Central memory CD4-positive, alpha-beta T cell (primary cell): ENCODE data around the gene NUBP2.

Source experiments
- DNase-seq: peaks from one replicate; pipeline ENCODE4 v3.0.0; 2022

The NUBP2 gene

DNA sequence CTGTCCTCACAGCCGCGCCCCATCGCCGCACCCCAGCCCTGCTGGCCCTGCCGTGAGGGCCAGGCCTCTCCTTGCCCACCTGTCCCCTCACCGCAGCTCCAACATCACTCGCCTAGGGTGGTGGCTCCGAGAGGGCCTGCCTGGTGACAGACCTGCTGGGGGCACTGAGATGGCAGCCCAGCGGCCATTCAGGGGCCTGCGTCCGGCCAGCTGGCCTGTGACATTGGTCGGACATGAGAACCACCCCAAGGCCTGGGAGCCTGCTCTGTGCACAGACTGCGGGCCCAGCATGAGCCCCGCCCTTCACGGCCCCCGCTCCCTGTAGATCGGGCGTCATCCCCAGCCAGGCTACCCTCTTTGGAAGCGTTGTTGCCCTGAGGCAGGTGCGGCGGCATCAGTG, 23.2 kb upstream of the NUBP2 start:
- DNase-seq = no peak

DNA sequence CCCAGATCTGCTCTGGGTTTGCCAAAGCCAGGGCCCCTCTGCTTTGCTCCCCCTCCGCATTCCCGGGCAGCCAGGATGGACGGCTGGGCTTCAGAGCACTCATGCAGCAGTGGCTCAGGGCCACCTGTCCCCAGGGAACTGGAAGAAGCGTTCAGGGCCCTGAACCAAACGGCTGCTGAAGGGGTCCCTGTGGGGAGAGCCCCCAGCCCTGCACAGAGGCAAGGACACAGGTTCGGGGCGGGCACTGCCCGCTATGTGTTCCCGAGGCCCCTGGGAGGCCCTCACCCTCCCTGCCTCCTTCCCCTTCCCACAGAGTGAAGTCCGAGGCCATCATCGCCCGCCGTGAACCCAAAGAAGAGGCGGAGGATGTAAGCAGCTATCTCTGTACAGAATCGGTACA, 21.8 kb upstream of the NUBP2 start:
- no peak for DNase-seq

DNA sequence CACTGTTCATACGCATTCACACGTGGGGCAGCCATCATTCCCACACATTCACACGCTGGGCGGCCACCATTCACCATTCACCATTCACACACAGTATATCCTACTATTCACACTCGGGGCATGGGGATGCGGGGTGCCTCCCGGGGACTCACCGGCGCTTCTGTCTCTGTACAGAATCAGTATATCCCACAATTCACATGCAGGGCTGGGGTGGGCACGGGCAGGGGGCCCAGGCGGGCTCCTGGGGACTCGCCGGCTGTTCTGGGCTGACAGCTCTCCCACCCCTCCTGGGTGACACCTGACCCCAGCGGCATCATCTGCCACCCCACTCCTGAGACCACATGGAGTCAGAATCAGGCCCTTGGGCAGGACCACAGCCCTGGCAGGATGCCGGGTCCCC, 21.0 kb upstream of the NUBP2 start:
- no peak for DNase-seq

DNA sequence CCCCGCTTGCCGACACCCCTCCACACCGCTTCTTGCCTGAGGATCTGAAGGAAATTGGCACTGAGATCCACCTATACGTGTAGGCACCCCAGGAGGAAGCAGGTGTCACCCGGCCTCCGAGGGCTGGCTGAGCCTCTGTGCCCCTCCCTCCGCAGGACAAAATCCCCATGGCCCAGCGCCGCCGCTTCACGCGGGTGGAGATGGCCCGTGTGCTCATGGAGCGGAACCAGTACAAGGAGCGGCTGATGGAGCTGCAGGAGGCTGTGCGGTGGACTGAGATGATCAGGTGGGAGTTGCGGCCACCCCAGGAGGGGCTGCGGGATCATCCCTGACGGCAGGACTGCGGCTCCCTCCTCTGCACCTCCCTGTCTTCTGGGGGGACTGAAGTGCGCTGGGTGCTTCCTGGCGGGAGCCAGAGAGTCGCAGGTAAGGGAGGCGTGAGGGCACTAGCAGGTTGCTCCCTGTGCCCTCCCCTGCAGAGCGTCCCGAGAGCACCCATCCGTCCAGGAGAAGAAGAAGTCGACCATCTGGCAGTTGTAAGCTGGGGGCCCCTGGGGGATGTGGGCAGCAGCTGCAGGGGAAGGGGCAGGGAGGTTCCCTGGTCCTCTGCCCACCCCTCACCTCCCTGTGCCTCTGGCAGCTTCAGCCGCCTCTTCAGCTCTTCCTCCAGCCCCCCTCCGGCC, 20.4 kb upstream of the NUBP2 start:
- no peak for DNase-seq

DNA sequence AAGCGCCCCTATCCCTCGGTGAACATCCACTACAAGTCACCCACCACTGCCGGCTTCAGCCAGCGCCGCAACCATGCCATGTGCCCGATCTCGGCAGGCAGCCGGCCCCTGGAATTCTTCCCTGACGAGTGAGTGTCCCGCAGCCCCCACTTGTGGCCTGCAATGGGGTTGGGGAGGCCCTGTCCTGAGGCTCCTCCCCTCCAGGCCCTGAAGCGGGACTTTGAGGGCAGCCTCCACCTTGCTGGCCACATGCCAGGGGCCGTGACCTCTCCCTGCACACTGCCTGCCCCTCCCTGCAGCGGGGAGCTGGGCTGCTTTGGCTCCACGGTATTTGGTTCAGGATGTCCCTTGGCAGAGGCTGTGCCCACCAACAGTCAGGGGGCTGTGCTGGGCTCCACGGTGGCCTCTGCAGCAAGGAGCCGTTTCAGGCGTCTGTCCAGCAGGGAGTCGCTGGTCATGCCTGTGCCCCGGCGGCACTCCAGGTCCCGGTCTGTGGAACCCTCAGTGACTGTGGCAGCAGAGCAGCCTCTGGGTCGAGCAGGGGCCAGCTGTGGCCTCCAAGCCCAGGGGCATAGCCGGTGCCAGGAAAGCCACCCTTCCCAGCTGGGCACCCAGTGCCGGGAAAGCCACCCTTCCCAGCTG, 19.8 kb upstream of the NUBP2 start:
- DNase-seq = no peak

DNA sequence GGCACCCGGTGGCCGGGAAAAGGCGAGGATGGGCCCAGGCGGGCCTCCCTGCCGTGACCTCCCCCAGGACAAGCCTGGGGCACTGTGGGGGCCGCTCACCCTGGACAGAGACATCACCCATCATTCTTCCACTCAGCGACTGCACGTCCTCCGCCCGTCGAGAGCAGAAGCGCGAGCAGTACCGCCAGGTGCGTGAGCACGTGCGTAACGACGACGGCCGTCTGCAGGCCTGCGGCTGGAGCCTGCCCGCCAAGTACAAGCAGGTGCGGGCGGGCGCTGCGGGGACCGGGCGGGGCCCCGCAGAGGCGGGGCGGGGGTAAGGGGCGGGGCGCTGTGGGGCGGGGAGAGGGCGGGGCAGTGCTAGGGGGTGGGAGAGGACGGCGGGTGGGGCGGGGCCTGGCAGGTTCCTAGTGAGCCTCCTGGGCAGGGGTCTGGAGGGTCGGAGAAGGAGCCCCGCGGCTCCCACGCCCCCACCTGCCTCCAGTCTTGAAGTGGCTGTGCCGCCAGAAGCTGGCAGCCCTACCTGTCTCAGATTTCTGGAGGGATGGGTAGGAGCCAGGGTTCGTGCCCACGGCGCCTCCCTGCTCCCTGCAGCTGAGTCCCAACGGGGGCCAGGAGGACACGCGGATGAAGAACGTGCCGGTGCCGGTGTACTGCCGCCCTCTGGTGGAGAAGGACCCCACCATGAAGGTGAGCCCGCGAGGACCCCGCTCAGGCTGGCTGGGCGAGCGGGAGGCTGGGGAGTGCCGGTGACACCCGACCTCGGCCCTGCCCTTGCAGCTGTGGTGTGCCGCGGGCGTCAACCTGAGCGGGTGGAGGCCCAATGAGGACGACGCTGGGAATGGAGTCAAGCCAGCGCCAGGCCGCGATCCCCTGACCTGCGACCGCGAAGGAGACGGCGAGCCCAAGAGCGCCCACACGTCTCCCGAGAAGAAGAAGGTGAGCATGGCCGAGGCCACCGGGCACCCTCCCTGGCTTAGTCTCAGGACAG, 18.9 kb upstream of the NUBP2 start:
- DNase-seq = no peak

DNA sequence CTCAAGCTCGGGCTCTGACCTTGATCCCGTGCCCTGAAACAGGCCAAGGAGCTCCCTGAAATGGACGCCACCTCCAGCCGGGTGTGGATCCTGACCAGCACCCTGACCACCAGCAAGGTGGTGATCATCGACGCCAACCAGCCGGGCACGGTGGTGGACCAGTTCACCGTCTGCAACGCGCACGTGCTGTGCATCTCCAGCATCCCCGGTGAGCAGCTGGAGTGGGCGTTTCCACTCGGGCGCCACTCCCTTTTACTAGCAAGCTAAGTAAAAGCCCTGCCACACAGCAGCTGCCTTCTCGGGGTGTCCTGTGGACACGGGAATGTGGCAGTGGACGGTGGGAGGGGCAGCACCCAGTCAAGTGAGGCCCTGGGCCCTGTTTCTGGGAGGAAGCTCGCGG, 17.8 kb upstream of the NUBP2 start:
- no peak for DNase-seq

DNA sequence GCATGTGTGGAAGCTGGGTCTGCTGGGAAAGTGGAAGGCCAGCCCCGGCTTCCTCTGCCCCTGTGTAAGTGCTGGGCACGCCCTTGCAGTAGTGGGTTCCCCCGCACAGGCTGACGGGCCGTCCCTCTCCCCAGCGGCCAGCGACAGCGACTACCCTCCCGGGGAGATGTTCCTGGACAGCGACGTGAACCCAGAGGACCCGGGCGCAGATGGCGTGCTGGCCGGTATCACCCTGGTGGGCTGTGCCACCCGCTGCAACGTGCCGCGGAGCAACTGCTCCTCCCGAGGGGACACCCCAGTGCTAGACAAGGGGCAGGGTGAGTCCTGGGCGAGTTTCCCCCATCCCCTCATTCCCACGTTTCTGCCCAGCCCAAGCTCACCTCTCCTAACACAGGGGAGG, 16.9 kb upstream of the NUBP2 start:
- no peak for DNase-seq

DNA sequence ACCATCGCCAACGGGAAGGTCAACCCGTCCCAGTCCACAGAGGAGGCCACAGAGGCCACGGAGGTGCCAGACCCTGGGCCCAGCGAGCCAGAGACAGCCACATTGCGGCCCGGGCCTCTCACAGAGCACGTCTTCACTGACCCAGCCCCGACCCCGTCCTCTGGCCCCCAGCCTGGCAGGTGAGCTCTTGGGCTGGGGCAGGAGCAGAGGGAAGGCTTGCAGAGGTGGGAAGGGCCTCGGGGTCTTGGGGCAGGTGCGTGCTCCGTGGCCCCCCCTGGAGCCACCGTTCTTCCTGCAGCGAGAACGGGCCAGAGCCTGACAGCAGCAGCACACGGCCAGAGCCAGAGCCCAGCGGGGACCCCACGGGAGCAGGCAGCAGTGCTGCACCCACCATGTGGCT, 16.5 kb upstream of the NUBP2 start:
- DNase-seq = no peak

DNA sequence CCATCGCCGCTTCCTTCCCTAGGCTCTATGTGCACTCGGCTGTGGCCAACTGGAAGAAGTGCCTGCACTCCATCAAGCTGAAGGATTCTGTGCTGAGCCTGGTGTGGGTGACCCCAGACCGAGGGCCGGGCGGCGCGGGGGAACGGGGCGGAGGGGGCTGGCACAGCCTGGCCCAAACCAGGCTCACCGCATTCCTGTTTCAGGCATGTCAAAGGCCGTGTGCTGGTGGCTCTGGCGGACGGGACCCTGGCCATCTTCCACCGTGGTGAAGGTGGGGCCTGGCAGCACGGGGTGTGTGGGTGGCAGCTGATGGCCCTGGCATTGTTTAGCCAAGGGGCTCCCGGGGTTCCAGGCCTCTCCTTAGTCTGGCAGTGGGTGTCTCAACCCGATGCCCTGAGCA, 16.1 kb upstream of the NUBP2 start:
- DNase-seq = no peak

DNA sequence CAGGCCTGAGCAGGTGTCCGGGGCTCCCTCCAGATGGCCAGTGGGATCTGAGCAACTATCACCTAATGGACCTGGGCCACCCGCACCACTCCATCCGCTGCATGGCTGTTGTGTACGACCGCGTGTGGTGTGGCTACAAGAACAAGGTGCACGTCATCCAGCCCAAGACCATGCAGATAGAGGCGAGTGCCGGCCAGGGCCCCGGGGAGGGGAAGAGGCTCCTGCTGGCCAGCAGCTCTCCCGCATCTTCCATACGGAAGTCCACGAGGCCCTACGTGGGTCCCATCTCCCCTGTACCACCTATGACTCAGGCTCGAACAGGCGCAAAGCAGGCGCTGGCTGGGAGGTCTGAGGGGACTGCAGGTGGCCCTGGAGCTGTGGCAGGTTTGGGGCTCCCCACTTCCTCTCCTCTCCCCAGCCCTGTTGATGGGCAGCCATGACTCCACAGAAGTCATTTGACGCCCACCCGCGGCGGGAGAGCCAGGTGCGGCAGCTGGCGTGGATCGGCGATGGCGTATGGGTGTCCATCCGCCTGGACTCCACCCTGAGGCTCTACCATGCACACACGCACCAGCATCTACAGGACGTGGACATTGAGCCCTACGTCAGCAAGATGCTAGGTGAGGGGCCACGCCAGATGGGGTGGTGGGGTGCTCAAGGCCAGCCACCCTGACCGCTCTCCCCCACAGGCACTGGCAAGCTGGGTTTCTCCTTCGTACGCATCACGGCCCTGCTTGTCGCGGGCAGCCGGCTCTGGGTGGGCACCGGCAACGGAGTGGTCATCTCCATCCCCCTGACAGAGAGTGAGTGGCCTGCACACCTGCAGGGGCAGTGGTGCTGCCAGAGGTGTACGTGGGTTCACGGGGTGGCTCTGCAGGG, 15.4 kb upstream of the NUBP2 start:
- no peak for DNase-seq

DNA sequence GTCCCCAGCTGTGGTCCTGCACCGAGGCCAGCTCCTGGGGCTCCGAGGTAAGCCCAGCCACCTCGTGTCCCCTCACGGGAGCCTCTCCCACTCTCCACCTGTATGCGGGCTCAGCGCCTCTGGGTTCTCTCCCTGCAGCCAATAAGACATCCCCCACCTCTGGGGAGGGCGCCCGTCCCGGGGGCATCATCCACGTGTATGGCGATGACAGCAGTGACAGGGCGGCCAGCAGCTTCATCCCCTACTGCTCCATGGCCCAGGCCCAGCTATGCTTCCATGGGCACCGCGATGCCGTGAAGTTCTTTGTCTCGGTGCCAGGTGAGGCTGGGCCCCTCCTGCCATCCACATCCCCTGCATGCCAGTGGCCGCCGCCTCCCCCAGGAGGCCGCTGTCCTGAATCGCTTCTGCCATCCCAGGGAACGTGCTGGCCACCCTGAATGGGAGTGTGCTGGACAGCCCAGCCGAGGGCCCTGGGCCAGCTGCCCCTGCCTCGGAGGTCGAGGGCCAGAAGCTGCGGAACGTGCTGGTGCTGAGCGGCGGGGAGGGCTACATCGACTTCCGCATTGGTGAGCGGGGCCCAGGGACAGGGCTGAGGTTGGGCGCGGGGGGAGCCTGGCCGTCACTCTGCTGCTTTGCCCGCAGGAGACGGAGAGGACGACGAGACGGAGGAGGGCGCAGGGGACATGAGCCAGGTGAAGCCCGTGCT, 14.5 kb upstream of the NUBP2 start:
- DNase-seq = no peak

DNA sequence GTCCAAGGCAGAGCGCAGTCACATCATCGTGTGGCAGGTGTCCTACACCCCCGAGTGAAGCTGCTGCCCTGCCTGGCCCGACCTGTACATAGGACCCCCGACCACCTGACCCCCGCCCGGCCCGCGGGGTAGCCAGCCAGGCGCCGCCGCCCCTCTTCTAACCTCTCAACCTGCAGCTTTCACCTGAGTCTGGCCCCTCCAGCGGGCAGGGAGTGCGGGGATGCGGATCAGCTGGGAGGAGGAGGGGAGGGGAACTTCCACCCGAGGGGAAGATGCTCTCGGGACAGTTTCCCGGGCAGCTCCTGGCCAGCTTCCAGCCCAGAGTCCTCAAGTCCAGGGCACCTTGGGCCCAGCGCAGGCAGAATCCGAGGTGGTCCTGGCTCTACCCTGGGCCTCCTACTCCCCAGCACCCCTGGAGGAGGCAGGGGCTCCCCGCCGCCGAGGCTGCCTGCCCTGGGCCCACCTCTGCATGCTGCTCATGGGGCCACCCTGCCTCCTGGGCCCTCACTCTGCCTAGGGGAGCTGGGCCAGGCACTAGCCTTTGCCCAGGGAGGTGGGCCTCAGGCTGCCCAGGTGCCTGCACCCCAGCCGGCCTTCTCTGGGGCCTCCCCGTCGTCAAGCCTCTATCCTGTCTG, 13.9 kb upstream of the NUBP2 start:
- no peak for DNase-seq

DNA sequence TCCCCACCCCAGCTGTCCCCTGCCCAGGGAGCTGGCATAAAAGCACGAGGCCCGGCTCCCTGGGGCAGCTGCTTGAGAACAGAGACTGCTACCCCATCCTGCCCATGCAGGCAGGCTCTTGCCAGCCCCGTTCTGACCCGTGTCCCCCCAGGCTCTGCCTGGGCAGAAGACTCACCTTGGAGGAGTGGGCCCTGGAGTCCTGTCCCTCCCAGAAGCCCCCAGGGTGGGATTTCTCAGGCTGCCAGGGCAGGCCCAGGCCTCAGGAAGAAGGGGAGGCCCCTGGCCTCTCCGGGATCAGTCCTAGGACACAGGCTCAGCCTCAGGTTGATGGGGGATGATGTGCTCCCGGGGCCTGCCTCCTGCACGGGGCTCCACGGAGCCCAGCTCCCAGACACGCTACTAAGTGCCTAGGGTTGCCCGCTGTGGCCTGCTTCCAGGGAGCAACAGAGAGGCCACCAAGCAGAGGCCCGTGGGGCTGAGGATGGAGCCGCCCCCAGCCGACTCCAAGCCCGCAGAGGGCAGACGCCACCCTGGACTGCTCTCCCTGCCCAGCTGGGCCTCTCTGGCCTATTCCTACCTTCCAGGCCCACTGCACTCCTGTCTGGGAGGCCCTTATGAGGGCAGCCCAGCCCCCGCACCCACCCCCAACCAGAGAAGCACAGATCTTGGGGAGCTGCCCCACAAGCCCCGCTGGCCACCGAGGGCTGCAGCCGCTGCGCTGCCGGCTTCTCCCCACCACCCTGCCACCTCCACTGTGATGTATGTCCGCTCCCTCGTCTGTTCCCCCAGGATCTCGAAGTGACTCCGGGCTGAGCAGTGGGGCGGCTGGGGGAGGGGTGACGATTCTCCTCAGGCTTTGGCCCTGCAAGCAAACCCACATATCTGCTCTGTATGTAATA, 13.1 kb upstream of the NUBP2 start:
- no peak for DNase-seq

DNA sequence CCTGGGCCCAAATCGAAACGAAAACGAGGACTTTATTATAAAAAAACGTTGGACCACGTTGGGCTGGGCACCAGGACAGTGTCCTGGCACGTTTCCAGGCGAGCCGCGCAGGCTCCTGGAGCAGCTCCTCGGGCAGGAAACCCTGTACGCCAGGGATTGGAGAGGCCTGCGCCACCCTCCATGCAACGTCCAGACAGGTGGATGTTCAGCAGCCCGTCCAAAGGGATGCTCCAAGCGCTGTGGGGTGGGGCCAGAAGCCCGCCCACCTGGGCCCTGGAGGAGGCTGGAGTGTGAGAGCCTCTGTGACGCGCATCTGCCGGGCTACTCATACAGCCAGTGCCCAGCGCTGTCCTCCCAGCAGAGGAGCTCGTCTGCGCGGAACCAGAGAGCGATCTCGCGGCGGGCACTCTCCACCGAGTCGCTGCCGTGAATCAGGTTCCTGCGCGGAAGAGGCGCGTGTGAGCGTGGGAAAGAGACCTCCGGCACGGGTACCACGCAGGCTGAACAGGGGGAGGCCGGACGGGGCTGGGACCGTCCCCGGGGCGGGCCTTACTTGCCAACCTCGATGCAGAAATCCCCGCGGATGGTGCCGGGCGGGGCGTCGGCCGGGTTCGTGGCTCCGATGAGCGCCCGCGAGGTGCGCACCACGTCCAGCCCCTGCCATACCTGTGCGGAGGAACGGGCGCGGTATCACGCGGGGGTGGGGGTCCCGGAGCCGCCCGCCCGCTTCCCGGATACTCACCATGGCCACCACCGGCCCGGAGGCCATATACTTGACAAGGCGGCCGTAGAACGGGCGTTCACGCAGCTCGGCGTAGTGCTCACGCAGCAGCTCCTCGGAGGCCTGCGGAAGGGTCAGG, 12.2 kb upstream of the NUBP2 start:
- peak; percentile 40 for DNase-seq

DNA sequence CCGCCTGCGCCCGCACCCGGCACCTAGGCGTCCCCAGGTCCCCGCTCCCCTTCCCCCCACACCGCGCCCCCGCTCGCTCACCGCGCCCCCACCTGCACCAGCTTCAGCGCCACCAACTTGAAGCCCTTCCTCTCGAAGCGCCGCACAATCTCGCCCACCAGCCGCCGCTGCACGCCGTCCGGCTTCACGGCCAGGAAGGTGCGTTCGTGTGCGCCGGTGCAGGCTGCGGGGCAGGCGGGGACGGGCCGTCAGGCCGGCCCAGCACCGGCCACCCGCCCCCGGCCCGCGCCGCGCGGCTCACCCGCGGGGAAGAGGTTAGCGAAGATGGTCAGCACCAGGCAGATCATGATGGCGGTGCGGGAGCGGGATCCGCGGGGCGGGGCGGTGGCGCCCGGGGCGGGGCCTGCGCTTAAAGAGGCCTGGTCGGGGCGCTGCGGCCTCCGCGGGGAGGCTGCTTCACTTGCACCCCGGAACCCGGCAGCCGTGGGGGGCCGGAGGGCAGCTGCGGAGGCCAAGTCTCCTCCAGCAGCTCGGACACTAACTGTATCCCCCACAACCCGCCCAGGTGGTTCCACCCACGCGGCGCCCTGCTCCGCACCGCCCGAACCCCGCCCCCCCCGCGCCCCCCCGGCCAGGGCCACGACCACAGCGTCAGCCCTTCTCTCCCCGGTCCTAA, 11.4 kb upstream of the NUBP2 start, which contains the start of gene NME3:
NME3 (minus strand) TSS at position 356 of the 676 bp plus-strand sequence; CDS start at position 347, 9 bp downstream.
- peak; percentile 63 for DNase-seq

DNA sequence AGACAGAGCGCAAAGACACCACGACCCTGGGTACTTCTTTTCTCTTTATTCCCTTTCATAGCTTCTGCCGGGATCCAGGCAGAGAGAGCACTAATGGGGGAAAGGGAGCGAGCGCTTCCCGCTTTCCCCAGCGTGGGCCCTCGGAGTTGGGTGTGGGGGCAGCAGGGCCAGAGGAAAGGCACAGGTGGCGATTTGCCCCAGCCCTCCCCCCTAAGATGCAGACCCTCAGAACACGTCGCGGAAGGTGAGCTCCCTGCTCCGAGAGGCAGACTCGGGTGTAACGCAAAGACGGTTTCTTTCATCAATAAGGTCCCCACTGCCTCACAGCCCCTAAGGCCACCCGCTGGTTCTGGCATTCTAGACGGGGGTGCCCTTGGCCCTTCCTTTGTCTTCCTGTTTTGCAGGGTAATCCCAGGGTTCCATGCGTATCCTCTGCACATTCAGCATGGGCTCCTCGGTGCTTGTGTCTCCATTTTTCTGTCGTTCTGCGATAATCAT, 10.8 kb upstream of the NUBP2 start:
- no peak for DNase-seq

DNA sequence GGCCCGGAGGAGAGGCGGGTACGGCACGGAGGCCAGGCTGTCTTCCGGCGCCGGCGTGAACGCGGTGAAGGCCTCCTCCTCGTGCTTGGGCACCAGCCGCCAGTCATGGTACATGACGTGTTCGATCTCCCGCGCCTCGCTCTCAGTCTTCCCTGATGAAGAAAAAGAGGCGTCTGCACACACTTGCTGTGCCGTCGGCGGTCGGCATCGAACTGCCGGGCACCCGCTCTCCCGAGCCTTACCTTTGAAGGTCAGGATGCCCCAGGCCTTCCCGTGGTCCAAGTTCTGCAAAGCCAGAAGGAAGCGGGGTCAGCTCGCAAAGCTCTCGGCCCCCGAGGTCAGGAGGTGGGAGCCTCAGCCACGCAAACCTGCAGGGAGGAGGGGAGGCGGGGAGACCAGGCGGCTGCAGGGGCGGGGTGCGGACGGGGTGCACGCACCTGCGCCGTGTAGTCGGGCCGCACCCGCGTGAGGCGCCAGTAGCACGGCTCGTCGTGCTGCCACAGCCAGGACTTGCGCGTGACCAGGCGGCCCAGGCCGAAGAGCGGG, 10.3 kb upstream of the NUBP2 start, which contains the start of gene EME2:
EME2 (plus strand) TSS at position 449 of the 546 bp plus-strand sequence. CDS start 418 bp downstream, outside the sequence.
- DNase-seq = peak; percentile 41
